ENCODE results near the gene MSH6. TPM values are rescaled to one million over a fixed set of nuclear protein-coding genes. Genes with fewer than 3 reads are reported as not detected.

MSH6 gene
- total RNA-seq, 2 experiments from 2014 or later: 37.3 to 38.5 TPM

DNA sequence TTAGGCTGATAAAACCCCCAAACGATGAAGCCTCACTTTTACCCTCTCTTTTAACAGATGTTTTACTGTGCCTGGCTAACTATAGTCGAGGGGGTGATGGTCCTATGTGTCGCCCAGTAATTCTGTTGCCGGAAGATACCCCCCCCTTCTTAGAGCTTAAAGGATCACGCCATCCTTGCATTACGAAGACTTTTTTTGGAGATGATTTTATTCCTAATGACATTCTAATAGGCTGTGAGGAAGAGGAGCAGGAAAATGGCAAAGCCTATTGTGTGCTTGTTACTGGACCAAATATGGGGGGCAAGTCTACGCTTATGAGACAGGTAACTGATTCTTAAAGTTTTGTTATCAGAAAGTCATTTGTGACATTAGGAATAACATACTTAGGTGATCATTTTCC, 20.4 kb downstream of the MSH6 start:
- Histone ChIP-seq H3K36me3 (ENCODE audit: insufficient read depth, low read length) (peaks cover 92% of the 10 kb centered on the region), H3K4me3 (ENCODE audit: low read length) (no peak overlapping the region), H3K27ac (ENCODE audit: low read depth in 1 of 2, low read length in 2 of 2) (no peak overlapping the region), H3K27me3 (ENCODE audit: control insufficient read depth in 1 of 2, insufficient read depth in 2 of 2, low read length in 2 of 2) (no peaks in the 10 kb centered on the region), H3K4me1 (ENCODE audit: insufficient read depth, low read length) (no peaks in the 10 kb centered on the region), H3K9me3 (ENCODE audit: control insufficient read depth in 1 of 2, insufficient read depth in 1 of 2, low read length in 2 of 2) (peaks cover 9 to 11% of the 10 kb centered on the region in 2 experiments)
- ATAC-seq (ENCODE audit: poor library complexity) (no peak), DNase-seq (no peak)
- intact Hi-C loops (cut with DNase I, micrococcal nuclease): no loop called here
- POLR2A ChIA-PET: no interaction called here
- Mint-ChIP-seq H3K4me1 (ENCODE audit: low read depth) (no peaks in the 10 kb centered on the region), H3K27ac (no peak overlapping the region), H3K9me3 (peaks cover 5% of the 10 kb centered on the region), H3K36me3 (ENCODE audit: low read depth) (peaks cover 100% of the 10 kb centered on the region), H3K27me3 (no peaks in the 10 kb centered on the region), H3K4me3 (no peak overlapping the region)
- CTCF ChIA-PET: no interaction called here
- TF ChIP-seq, protein P1, sequence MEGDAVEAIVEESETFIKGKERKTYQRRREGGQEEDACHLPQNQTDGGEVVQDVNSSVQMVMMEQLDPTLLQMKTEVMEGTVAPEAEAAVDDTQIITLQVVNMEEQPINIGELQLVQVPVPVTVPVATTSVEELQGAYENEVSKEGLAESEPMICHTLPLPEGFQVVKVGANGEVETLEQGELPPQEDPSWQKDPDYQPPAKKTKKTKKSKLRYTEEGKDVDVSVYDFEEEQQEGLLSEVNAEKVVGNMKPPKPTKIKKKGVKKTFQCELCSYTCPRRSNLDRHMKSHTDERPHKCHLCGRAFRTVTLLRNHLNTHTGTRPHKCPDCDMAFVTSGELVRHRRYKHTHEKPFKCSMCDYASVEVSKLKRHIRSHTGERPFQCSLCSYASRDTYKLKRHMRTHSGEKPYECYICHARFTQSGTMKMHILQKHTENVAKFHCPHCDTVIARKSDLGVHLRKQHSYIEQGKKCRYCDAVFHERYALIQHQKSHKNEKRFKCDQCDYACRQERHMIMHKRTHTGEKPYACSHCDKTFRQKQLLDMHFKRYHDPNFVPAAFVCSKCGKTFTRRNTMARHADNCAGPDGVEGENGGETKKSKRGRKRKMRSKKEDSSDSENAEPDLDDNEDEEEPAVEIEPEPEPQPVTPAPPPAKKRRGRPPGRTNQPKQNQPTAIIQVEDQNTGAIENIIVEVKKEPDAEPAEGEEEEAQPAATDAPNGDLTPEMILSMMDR (IDR thresholded peaks at IDR 0.05): no peak

DNA sequence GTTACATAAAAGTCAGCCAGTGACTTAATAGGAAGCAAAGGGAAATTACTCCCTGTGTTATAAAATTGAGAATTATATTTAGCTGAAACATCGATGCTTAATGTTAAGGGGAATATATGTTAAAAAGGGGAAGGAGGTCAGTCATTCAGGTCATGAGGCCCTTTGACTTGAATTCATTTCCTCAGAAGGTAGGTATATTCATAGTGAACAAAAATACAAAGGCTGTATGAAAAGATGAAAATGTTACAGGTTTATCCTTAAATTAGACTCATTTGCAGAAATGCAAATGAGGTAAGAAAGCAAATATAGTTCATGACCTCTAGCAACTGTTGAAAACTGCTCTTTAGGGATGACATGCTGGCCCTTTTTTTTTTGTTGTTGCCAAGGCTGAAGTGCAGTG, 20.8 kb downstream of the MSH6 start:
- DNase-seq (no peak), ATAC-seq (ENCODE audit: poor library complexity) (no peak)
- H3K4me1 Mint-ChIP-seq (ENCODE audit: low read depth): no peaks in the 10 kb centered on the region
- TF ChIP-seq, protein P1 (IDR thresholded peaks at IDR 0.05): no peak
- intact Hi-C loops (cut with DNase I, micrococcal nuclease): no loop called here
- H3K4me3 Mint-ChIP-seq: no peak overlapping the region
- Histone ChIP-seq H3K36me3 (ENCODE audit: insufficient read depth, low read length) (peaks cover 92% of the 10 kb centered on the region), H3K4me3 (ENCODE audit: low read length) (no peak overlapping the region), H3K4me1 (ENCODE audit: insufficient read depth, low read length) (no peaks in the 10 kb centered on the region), H3K27me3 (ENCODE audit: control insufficient read depth in 1 of 2, insufficient read depth in 2 of 2, low read length in 2 of 2) (no peaks in the 10 kb centered on the region), H3K27ac (ENCODE audit: low read depth in 1 of 2, low read length in 2 of 2) (no peak overlapping the region), H3K9me3 (ENCODE audit: control insufficient read depth in 1 of 2, insufficient read depth in 1 of 2, low read length in 2 of 2) (peaks cover 9 to 11% of the 10 kb centered on the region in 2 experiments)
- ChIA-PET POLR2A (no interaction called here), CTCF (no interaction called here)
- no peaks in the 10 kb centered on the region for H3K27me3 Mint-ChIP-seq
- peaks cover 5% of the 10 kb centered on the region for H3K9me3 Mint-ChIP-seq
- H3K36me3 Mint-ChIP-seq (ENCODE audit: low read depth): peaks cover 100% of the 10 kb centered on the region
- H3K27ac Mint-ChIP-seq: no peak overlapping the region

DNA sequence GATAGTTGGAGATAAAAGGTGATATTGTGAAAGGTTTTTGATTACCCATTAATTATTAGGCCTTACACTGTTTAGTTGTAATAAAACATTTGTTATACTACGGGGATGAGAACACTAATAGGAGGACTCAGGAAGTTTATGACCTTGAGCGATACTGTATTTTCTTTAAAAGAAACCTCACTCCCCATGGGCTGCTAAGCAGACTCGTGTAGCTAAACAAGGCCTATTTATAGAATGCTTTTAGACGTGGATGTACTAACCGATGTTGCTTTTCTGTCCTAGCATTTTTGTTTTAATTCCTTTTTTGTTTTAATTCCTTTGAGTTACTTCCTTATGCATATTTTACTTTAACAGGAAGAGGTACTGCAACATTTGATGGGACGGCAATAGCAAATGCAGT, 22.9 kb downstream of the MSH6 start:
- Histone ChIP-seq H3K4me1 (ENCODE audit: insufficient read depth, low read length) (no peaks in the 10 kb centered on the region), H3K27ac (ENCODE audit: low read depth in 1 of 2, low read length in 2 of 2) (no peak overlapping the region), H3K9me3 (ENCODE audit: control insufficient read depth in 1 of 2, insufficient read depth in 1 of 2, low read length in 2 of 2) (peaks cover 9 to 11% of the 10 kb centered on the region in 2 experiments), H3K36me3 (ENCODE audit: insufficient read depth, low read length) (peaks cover 84% of the 10 kb centered on the region), H3K4me3 (ENCODE audit: low read length) (no peak overlapping the region), H3K27me3 (ENCODE audit: control insufficient read depth in 1 of 2, insufficient read depth in 2 of 2, low read length in 2 of 2) (no peaks in the 10 kb centered on the region)
- Mint-ChIP-seq H3K27ac (no peak overlapping the region), H3K4me1 (ENCODE audit: low read depth) (peaks cover 5% of the 10 kb centered on the region), H3K36me3 (ENCODE audit: low read depth) (peaks cover 99% of the 10 kb centered on the region), H3K27me3 (no peaks in the 10 kb centered on the region), H3K4me3 (no peak overlapping the region), H3K9me3 (peaks cover 5% of the 10 kb centered on the region)
- intact Hi-C loops (cut with DNase I, micrococcal nuclease): no loop called here
- CTCF ChIA-PET: no interaction called here
- no peak for DNase-seq
- ATAC-seq (ENCODE audit: poor library complexity): no peak
- TF ChIP-seq, protein P1 (IDR thresholded peaks at IDR 0.05): no peak
- POLR2A ChIA-PET: no interaction called here
